ENCODE results near the gene LNPEP. TPM values are rescaled to one million over a fixed set of nuclear protein-coding genes. Genes with fewer than 3 reads are reported as not detected.

The LNPEP gene
- total RNA-seq, 1 experiment from 2014 or later, result 85.5 TPM

GRCh38 chr5:97063251-97063650 lies 127.4 kb downstream of the LNPEP start:
- H3K36me3 Mint-ChIP-seq (ENCODE audit: insufficient read depth, unreplicated experiment), result no peaks in the 10 kb centered on the region
- no peak overlapping the region for H3K27ac Mint-ChIP-seq (ENCODE audit: unreplicated experiment)
- intact Hi-C loops (cut with micrococcal nuclease; ENCODE audit: unreplicated experiment), result no loop called here
- TF ChIP-seq, protein P1, sequence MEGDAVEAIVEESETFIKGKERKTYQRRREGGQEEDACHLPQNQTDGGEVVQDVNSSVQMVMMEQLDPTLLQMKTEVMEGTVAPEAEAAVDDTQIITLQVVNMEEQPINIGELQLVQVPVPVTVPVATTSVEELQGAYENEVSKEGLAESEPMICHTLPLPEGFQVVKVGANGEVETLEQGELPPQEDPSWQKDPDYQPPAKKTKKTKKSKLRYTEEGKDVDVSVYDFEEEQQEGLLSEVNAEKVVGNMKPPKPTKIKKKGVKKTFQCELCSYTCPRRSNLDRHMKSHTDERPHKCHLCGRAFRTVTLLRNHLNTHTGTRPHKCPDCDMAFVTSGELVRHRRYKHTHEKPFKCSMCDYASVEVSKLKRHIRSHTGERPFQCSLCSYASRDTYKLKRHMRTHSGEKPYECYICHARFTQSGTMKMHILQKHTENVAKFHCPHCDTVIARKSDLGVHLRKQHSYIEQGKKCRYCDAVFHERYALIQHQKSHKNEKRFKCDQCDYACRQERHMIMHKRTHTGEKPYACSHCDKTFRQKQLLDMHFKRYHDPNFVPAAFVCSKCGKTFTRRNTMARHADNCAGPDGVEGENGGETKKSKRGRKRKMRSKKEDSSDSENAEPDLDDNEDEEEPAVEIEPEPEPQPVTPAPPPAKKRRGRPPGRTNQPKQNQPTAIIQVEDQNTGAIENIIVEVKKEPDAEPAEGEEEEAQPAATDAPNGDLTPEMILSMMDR (IDR thresholded peaks at IDR 0.05; ENCODE audit: unreplicated experiment), result no peak
- BruUV-seq (replicated peaks), result no TSS peak
- H3K4me3 Mint-ChIP-seq (ENCODE audit: low read depth, unreplicated experiment), result no peak overlapping the region
- peaks cover 6% of the 10 kb centered on the region for H3K4me1 Mint-ChIP-seq (ENCODE audit: low read depth, unreplicated experiment)
- no peak for DNase-seq
- H3K27me3 Mint-ChIP-seq (ENCODE audit: unreplicated experiment), result no peaks in the 10 kb centered on the region
- H3K9me3 Mint-ChIP-seq (ENCODE audit: low read depth, unreplicated experiment), result no peaks in the 10 kb centered on the region
- CTCF ChIA-PET, result no interaction called here

DNA sequence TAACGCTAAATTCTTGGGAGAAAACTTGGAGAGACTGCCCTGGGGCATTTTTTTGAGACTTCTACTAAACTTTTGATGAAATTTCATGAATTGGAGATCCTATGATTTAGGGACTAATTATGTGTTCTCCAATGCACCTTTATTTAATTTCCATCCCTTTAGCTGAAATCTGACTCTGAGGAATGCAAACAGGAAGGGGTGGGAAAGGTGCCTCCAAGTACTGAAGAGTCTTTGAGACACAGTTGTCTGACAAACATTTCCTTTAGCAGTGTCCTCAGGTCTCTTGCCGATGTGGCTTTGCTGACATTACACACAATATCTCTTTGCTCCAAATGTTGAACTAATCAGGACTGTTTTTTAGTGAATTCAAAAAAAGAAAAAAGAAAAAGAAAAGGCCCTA lies 129.6 kb downstream of the LNPEP start:
- Mint-ChIP-seq H3K4me1 (ENCODE audit: low read depth, unreplicated experiment) (peaks cover 6% of the 10 kb centered on the region), H3K9me3 (ENCODE audit: low read depth, unreplicated experiment) (no peaks in the 10 kb centered on the region), H3K27ac (ENCODE audit: unreplicated experiment) (no peak overlapping the region), H3K27me3 (ENCODE audit: unreplicated experiment) (no peaks in the 10 kb centered on the region), H3K36me3 (ENCODE audit: insufficient read depth, unreplicated experiment) (no peaks in the 10 kb centered on the region), H3K4me3 (ENCODE audit: low read depth, unreplicated experiment) (no peak overlapping the region)
- intact Hi-C loops (cut with micrococcal nuclease; ENCODE audit: unreplicated experiment), result no loop called here
- CTCF ChIA-PET, result no interaction called here
- BruUV-seq (replicated peaks), result no TSS peak
- TF ChIP-seq, protein P1 (IDR thresholded peaks at IDR 0.05; ENCODE audit: unreplicated experiment), result no peak
- peak; percentile 8 for DNase-seq

DNA sequence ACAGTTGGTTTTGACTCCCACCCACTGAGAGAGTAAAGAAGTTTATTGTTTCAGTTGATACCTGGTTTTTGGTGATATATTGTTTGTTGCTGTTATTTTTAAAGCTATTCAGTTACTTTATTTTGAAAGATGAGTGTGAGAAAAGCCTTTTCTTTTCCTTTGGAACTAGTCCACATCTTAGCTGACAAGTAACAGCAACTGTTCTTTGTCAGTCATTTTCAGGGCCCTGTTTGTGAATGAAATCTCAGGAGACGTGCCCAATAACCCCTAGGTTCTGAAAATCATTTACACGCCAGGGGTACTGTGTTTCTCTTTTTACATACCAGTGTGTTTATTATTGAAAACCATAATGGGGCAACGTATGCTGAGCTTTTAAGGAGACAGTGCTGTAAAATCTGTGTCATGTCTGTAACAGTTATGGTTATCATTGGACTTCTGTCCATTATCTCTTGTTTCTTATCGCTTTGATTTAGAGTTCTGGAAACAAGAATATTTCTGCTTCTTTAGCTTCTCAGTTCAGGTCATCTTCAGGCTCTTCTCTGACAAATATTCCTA lies 131.5 kb downstream of the LNPEP start:
- Mint-ChIP-seq H3K4me1 (ENCODE audit: low read depth, unreplicated experiment) (peaks cover 6% of the 10 kb centered on the region), H3K27ac (ENCODE audit: unreplicated experiment) (no peak overlapping the region), H3K27me3 (ENCODE audit: unreplicated experiment) (no peaks in the 10 kb centered on the region), H3K9me3 (ENCODE audit: low read depth, unreplicated experiment) (no peaks in the 10 kb centered on the region), H3K36me3 (ENCODE audit: insufficient read depth, unreplicated experiment) (no peaks in the 10 kb centered on the region), H3K4me3 (ENCODE audit: low read depth, unreplicated experiment) (no peak overlapping the region)
- intact Hi-C loops (cut with micrococcal nuclease; ENCODE audit: unreplicated experiment), result no loop called here
- TF ChIP-seq, protein P1 (IDR thresholded peaks at IDR 0.05; ENCODE audit: unreplicated experiment), result no peak
- no TSS peak for BruUV-seq (replicated peaks)
- DNase-seq, result no peak
- CTCF ChIA-PET, result interaction anchor here (0.7 kb wide), 1 partner anchor 72 kb away, joined by 3 read pairs; no protein-coding TSS in a partner anchor

DNA sequence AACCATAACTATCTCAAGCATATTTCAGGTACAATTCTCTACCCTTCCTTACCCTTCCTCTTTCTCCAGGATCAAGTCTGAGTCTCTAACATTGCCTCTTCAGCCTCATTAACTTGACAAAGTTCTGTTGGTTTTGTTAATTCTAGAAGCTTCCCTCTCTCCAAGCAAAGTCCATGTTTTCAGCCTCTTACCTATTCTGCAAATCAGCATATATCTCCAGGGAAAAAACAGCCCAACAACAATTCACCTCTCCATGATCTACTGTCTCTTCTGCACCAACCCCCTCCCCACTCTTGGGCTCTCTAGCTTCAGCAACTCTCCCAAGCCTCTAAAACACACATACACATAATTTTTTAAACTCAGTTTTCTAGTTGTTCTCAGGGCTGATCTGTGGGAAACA lies 134.4 kb downstream of the LNPEP start:
- intact Hi-C loops (cut with micrococcal nuclease; ENCODE audit: unreplicated experiment), result no loop called here
- Mint-ChIP-seq H3K27me3 (ENCODE audit: unreplicated experiment) (no peaks in the 10 kb centered on the region), H3K36me3 (ENCODE audit: insufficient read depth, unreplicated experiment) (no peaks in the 10 kb centered on the region), H3K4me1 (ENCODE audit: low read depth, unreplicated experiment) (peaks cover 4% of the 10 kb centered on the region), H3K27ac (ENCODE audit: unreplicated experiment) (no peak overlapping the region), H3K4me3 (ENCODE audit: low read depth, unreplicated experiment) (no peak overlapping the region), H3K9me3 (ENCODE audit: low read depth, unreplicated experiment) (no peaks in the 10 kb centered on the region)
- DNase-seq, result no peak
- CTCF ChIA-PET, result interaction anchor here (0.6 kb wide), 1 partner anchor 198 kb away, joined by 3 read pairs; no protein-coding TSS in a partner anchor
- TF ChIP-seq, protein P1 (IDR thresholded peaks at IDR 0.05; ENCODE audit: unreplicated experiment), result no peak
- BruUV-seq (replicated peaks), result no TSS peak
